D341Med (cell line): ENCODE data around the gene SLC35D2.
A peak's percentile ranks its signal among the peaks of the same experiment; 100 is the strongest.
"Not testable (repeated sequence)": the region's sequence is repeated elsewhere in the genome, so short reads cannot be mapped to it uniquely, and the experiment has no call there.

ENCODE experiments used
- DNase-seq: peaks from one replicate; pipeline ENCODE4 v3.0.0; 2012; ENCODE audit warnings: low spot score

SLC35D2 gene

GRCh38 chr9:96360976-96361375, 22.5 kb downstream of the SLC35D2 start:
- no peak for DNase-seq

- DNase-seq = not testable (repeated sequence)
Measured at GRCh38 chr9:96360523-96360922, 23.0 kb downstream of the SLC35D2 start.

- no peak for DNase-seq
Measured at GRCh38 chr9:96350866-96351265, 32.6 kb downstream of the SLC35D2 start.

- no peak for DNase-seq
Measured at GRCh38 chr9:96348261-96348660, 35.2 kb downstream of the SLC35D2 start.

GRCh38 chr9:96345551-96345950, 38.0 kb downstream of the SLC35D2 start:
- no peak for DNase-seq

GRCh38 chr9:96344458-96345180, 38.9 kb downstream of the SLC35D2 start:
- peak; percentile 63 for DNase-seq

GRCh38 chr9:96343515-96344360, 39.8 kb downstream of the SLC35D2 start:
- DNase-seq = no peak

GRCh38 chr9:96342571-96343245, 40.8 kb downstream of the SLC35D2 start:
- no peak for DNase-seq

- DNase-seq = no peak
Measured at GRCh38 chr9:96340707-96341106, 42.8 kb downstream of the SLC35D2 start.

- DNase-seq = no peak
Measured at GRCh38 chr9:96338299-96338698, 45.2 kb downstream of the SLC35D2 start.

GRCh38 chr9:96333958-96334357, 49.6 kb downstream of the SLC35D2 start:
- DNase-seq = no peak

GRCh38 chr9:96331236-96331947, 52.1 kb downstream of the SLC35D2 start:
- DNase-seq = no peak

- DNase-seq = peak; percentile 55
Measured at GRCh38 chr9:96327694-96328352, 55.7 kb downstream of the SLC35D2 start.

GRCh38 chr9:96323169-96323568, 60.3 kb downstream of the SLC35D2 start:
- no peak for DNase-seq

GRCh38 chr9:96322736-96323135, 60.8 kb downstream of the SLC35D2 start:
- DNase-seq = not testable (repeated sequence)

GRCh38 chr9:96322210-96322609, 61.3 kb downstream of the SLC35D2 start:
- not testable (repeated sequence) for DNase-seq

GRCh38 chr9:96321515-96321914, 62.0 kb downstream of the SLC35D2 start:
- no peak for DNase-seq

- no peak for DNase-seq
Measured at GRCh38 chr9:96320749-96321280, 62.7 kb downstream of the SLC35D2 start.

GRCh38 chr9:96318921-96319565, 64.5 kb downstream of the SLC35D2 start:
- no peak for DNase-seq

- DNase-seq = peak; percentile 77
Measured at GRCh38 chr9:96317335-96317980, 66.1 kb downstream of the SLC35D2 start.
